Motor neuron (in vitro differentiated cells): Measurements from ENCODE around the gene PCDHB16. TPM values are rescaled to one million over a fixed set of nuclear protein-coding genes. Genes with fewer than 3 reads are reported as not detected.
"Not testable (repeated sequence)": the region's sequence is repeated elsewhere in the genome, so short reads cannot be mapped to it uniquely, and the experiment has no call there.

Experiments used
- ATAC-seq, 8 experiments: fragments of 200-7000 bp; cut with Tn5 transposase; replicated peaks in 6 of 8; 2 replicates each; pipeline ENCODE4 v1.8.0; 2021; ENCODE audit warnings: mild to moderate bottlenecking in 8 of 8, moderate library complexity in 8 of 8
- H3K27ac ChIP-seq, 2 donors: fragments of 250-450 bp; sonication (Bioruptor Pico); 2 replicates each; pipeline ENCODE4 v1.9.0; 2021; ENCODE audit warnings: antibody characterized with exemption in 2 of 2, mild to moderate bottlenecking in 2 of 2, moderate library complexity in 1 of 2
- H3K4me1 ChIP-seq, 2 donors: fragments of 250-450 bp; sonication (Bioruptor Pico); replicated peaks in 1 of 2; 2 replicates each; pipeline ENCODE4 v1.6.1; 2021; ENCODE audit warnings: antibody characterized with exemption in 2 of 2, mild to moderate bottlenecking in 2 of 2, moderate library complexity in 1 of 2
- H3K4me3 ChIP-seq, 5 donors: fragments of 250-450 bp; sonication (Bioruptor Pico); 2 replicates each; pipeline ENCODE4 v1.9.0; 2021; ENCODE audit warnings: antibody characterized with exemption in 5 of 5, mild to moderate bottlenecking in 5 of 5, moderate library complexity in 4 of 5
- WGBS, 10 experiments: fragments of 450-650 bp; shearing (Covaris generic); methylation state at CpG; one replicate each; pipeline ENCODE4 v1.0.0; 2022; 5-methylcytosine and 5-hydroxymethylcytosine counted together
- in situ Hi-C, 9 experiments: fragments of 400-800 bp; cut with MboI; loops; one replicate each; pipeline ENCODE4 v1.15.0; 2021; ENCODE audit warnings: low sequenced_read_pairs in 9 of 9, low pct_unique_long_range_greater_than_20kb in 2 of 9; ENCODE audit not compliant: unreplicated experiment in 9 of 9
- total RNA-seq, 8 experiments: library from RNA; unstranded; fragments of 300-600 nt; gene quantifications; 2 replicates each; pipeline versions ENCODE4 v1.2.3 to v1.2.4, GENCODE V29; 2022

PCDHB16 gene
- total RNA-seq: 1 to 10 TPM in 5 of 8 experiments, under 1 TPM in 3; 0.25 to 3.4 (median 1.8) TPM

DNA sequence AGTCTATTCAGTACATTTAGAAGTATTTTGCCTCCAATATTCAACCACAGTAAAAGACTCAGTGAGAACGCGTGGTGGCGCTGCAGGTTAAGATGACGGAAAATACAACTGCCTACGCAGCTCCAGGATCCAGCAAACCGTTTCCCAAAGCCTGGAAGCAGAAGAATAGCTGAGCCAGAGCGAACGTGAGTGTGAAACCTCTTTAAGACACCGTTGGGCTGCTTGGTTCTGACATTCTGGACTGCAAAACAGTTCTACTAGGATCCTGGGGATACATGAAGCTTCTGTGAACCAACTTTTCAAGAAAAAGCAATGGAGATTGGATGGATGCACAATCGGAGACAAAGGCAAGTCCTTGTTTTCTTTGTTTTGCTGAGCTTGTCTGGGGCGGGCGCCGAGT, at the start of gene PCDHB16:
Gene PCDHB16, plus strand, starts transcription at position 140 of the 400 bp plus-strand sequence. Its CDS starts 173 bp downstream, at position 313.
- H3K4me1 ChIP-seq: no peaks in the 10 kb centered on the region
- peak within 1 kb of the TSS; percentile 4 to 31 (median 30) for H3K4me3 ChIP-seq
- no peak within 1 kb of the TSS for H3K27ac ChIP-seq
- in situ Hi-C loops: loop anchor here in 4 of 9 experiments (25.0 kb wide), 1 partner anchor 380 kb away; no protein-coding TSS in a partner anchor
- peak in 7 of 8 experiments; percentile 28 to 84 (median 57) for ATAC-seq
- 6 to 72% (median 26%) methylated on average over 3 to 13 of the region's 13 CpGs; no CpG with 5 or more reads in 2 of the 10 experiments for WGBS, 10 experiments

GRCh38 chr5:141135030-141135717, 47.0 kb upstream of the PCDHB16 start, which contains the start of gene PCDHB5:
TSS of gene PCDHB5 (plus strand) at chr5:141135206. CDS start at chr5:141135435, 229 bp downstream.
- Histone ChIP-seq H3K27ac (peak within 1 kb of the TSS in 1 of 2 donors; percentile 80), H3K4me1 (no peaks in the 10 kb centered on the region), H3K4me3 (peak within 1 kb of the TSS in 3 of 5 donors; percentile 33 to 66 (median 43))
- ATAC-seq: peak in 3 of 8 experiments; percentile 24 to 91 (median 34)
- 7 to 90% (median 52%) methylated on average over 5 to 20 of the region's 22 CpGs for WGBS, 10 experiments
- in situ Hi-C loops: no loop called here

- in situ Hi-C loops: no loop called here
- ATAC-seq: peak in 1 of 8 experiments; percentile 70
- 0 to 97% (median 47%) methylated on average over 1 to 14 of the region's 19 CpGs; no CpG with 5 or more reads in 1 of the 10 experiments for WGBS, 10 experiments
Observed at GRCh38 chr5:141135718-141136266, 46.4 kb upstream of the PCDHB16 start.

DNA sequence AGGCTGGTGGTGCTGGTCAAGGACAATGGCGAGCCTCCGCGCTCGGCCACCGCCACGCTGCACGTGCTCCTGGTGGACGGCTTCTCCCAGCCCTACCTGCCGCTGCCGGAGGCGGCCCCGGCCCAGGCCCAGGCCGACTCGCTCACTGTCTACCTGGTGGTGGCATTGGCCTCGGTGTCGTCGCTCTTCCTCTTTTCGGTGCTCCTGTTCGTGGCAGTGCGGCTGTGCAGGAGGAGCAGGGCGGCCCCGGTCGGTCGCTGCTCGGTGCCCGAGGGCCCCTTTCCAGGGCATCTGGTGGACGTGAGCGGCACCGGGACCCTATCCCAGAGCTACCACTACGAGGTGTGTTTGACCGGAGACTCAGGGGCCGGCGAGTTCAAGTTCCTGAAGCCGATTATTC, 44.8 kb upstream of the PCDHB16 start:
- WGBS, 10 experiments: 25 to 80% (median 31%) methylated on average over 1 to 4 of the region's 34 CpGs; no CpG with 5 or more reads in 7 of the 10 experiments
- in situ Hi-C loops, H3K27ac ChIP-seq, ATAC-seq, H3K4me3 ChIP-seq, H3K4me1 ChIP-seq: not testable (repeated sequence)

More at GRCh38 chr5:141135718-141136266, 46.4 kb upstream of the PCDHB16 start:
- peak overlapping the region in 3 of 5 donors; percentile 33 to 66 (median 43) for H3K4me3 ChIP-seq
- no peaks in the 10 kb centered on the region for H3K4me1 ChIP-seq
- peak overlapping the region in 1 of 2 donors; percentile 80 for H3K27ac ChIP-seq

- WGBS, 10 experiments: 0 to 88% (median 6%) methylated on average over 1 to 18 of the region's 18 CpGs
- Histone ChIP-seq H3K27ac (no peak within 1 kb of the TSS), H3K4me1 (no peaks in the 10 kb centered on the region), H3K4me3 (peak within 1 kb of the TSS in 3 of 5 donors; percentile 4 to 34 (median 21))
- in situ Hi-C loops: loop anchor here in 1 of 9 experiments (25.0 kb wide), 1 partner anchor 112 kb away; no protein-coding TSS in a partner anchor
- ATAC-seq: peak in 4 of 8 experiments; percentile 45 to 94 (median 70)
Observed at GRCh38 chr5:141149812-141150211, 32.4 kb upstream of the PCDHB16 start, which contains the start of gene PCDHB6. TSS of gene PCDHB6 (plus strand) at chr5:141150057. CDS start at chr5:141150258, 201 bp downstream.

DNA sequence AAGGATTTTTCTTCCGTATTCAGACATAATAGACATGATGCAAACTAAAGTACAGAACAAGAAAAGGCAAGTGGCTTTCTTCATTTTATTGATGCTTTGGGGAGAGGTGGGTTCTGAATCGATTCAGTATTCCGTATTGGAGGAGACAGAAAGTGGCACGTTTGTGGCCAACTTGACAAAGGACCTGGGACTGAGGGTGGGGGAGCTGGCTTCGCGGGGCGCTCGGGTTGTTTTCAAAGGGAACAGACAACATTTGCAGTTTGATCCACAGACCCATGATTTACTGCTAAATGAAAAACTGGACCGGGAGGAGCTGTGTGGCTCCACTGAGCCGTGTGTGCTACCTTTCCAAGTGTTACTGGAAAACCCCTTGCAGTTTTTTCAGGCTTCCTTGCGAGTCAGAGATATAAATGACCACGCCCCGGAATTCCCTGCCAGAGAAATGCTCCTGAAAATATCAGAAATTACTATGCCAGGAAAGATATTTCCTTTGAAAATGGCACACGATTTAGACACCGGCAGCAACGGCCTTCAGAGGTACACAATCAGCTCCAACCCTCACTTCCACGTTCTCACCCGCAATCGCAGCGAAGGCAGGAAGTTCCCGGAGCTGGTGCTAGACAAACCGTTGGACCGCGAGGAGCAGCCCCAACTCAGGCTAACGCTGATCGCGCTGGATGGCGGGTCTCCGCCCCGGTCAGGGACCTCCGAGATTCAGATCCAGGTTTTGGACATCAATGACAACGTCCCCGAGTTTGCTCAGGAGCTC, 31.8 kb upstream of the PCDHB16 start:
- no peaks in the 10 kb centered on the region for H3K4me1 ChIP-seq
- in situ Hi-C loops: loop anchor here in 1 of 9 experiments (25.0 kb wide), 1 partner anchor 112 kb away; no protein-coding TSS in a partner anchor
- 5 to 96% (median 29%) methylated on average over 2 to 24 of the region's 33 CpGs for WGBS, 10 experiments
- peak overlapping the region in 3 of 5 donors; percentile 4 to 34 (median 21) for H3K4me3 ChIP-seq
- peak in 3 of 8 experiments; percentile 46 to 53 (median 52) for ATAC-seq
- H3K27ac ChIP-seq: no peak overlapping the region

DNA sequence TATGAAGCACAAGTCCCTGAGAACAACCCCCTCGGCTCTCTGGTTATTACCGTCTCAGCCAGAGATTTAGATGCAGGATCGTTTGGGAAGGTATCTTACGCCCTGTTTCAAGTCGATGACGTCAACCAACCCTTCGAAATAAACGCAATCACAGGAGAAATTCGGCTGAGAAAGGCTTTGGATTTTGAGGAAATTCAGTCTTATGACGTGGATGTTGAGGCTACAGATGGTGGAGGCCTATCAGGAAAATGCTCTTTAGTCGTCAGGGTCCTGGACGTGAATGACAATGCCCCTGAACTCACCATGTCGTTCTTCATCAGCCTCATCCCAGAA, 31.2 kb upstream of the PCDHB16 start:
- in situ Hi-C loops: loop anchor here in 1 of 9 experiments (25.0 kb wide), 1 partner anchor 111 kb away; no protein-coding TSS in a partner anchor
- no peak for ATAC-seq
- Histone ChIP-seq H3K4me3 (peak overlapping the region in 3 of 5 donors; percentile 4 to 34 (median 21)), H3K27ac (no peak overlapping the region), H3K4me1 (no peaks in the 10 kb centered on the region)
- WGBS, 10 experiments: 0 to 73% (median 8%) methylated on average over 1 to 13 of the region's 13 CpGs; no CpG with 5 or more reads in 3 of the 10 experiments

DNA sequence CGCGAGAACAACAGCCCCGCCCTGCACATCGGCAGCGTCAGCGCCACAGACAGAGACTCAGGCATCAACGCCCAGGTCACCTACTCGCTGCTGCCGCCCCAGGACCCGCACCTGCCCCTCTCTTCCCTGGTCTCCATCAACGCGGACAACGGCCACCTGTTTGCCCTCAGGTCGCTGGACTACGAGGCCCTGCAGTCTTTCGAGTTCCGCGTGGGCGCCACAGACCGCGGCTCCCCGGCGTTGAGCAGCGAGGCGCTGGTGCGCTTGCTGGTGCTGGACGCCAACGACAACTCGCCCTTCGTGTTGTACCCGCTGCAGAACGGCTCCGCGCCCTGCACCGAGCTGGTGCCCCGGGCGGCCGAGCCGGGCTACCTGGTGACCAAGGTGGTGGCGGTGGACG, 30.6 kb upstream of the PCDHB16 start:
- in situ Hi-C loops: loop anchor here in 1 of 9 experiments (25.0 kb wide), 1 partner anchor 111 kb away; no protein-coding TSS in a partner anchor
- 90% methylated on average over 16 of the region's 41 CpGs; no CpG with 5 or more reads in 9 of the 10 experiments for WGBS, 10 experiments
- not testable (repeated sequence) for ATAC-seq, H3K27ac ChIP-seq, H3K4me1 ChIP-seq
- peak overlapping the region in 1 of 5 donors; percentile 34 for H3K4me3 ChIP-seq

DNA sequence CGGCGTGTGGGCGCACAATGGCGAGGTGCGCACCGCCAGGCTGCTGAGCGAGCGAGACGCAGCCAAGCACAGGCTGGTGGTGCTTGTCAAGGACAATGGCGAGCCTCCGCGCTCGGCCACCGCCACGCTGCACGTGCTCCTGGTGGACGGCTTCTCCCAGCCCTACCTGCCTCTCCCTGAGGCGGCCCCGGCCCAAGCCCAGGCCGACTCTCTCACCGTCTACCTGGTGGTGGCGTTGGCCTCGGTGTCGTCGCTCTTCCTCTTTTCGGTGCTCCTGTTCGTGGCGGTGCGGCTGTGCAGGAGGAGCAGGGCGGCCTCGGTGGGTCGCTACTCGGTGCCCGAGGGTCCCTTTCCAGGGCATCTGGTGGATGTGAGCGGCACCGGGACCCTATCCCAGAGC, 30.1 kb upstream of the PCDHB16 start:
- peak overlapping the region in 1 of 5 donors; percentile 14 for H3K4me3 ChIP-seq
- not testable (repeated sequence) for ATAC-seq, H3K4me1 ChIP-seq, H3K27ac ChIP-seq
- in situ Hi-C loops: loop anchor here in 1 of 9 experiments (25.0 kb wide), 1 partner anchor 110 kb away; no protein-coding TSS in a partner anchor
- WGBS, 10 experiments: 0 to 90% (median 73%) methylated on average over 1 to 2 of the region's 36 CpGs; no CpG with 5 or more reads in 7 of the 10 experiments

DNA sequence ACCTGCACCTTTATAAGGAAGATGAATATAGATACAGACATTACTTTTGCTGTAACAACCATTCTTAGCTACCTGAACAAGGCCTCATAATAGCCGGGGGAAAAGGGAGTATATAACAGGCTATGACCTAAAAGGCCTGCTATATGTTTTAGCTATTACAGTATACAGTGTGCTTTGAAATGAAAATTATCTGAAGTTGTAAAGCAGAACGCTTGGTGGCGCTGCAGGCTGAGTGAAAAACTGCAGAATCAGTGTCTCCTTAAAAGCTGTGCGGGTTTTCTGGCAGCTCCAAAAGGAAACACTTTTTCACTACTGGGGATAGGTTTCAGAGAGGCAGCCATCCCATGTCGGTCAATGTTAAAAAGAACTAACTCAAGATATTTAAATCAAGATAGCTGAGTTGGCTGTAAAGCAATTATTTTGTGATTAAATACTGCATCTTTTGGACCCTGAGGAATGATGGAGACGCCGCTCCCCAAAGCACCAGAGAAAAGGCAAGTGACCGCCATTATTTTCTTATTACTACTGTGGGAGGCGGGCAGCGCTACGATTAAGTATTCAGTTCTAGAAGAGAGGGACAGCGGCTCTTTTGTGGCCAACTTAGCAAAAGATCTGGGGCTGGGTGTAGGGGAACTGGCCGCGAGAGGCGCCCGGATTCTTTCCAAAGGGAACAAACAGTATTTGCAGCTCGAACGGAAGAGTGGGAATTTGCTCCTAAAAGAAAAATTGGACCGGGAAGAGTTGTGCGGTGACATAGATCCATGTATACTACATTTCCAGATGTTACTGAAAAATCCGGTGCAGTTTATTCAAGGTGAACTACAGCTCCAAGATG, 26.4 kb upstream of the PCDHB16 start:
- peak in 3 of 8 experiments; percentile 16 to 40 (median 18) for ATAC-seq
- no peak overlapping the region for H3K27ac ChIP-seq
- peak overlapping the region in 3 of 5 donors; percentile 16 to 30 (median 25) for H3K4me3 ChIP-seq
- H3K4me1 ChIP-seq: no peaks in the 10 kb centered on the region
- WGBS, 10 experiments: 0 to 100% (median 36%) methylated on average over 1 to 21 of the region's 21 CpGs
- in situ Hi-C loops: loop anchor here in 1 of 9 experiments (25.0 kb wide), 1 partner anchor 107 kb away; no protein-coding TSS in a partner anchor

- in situ Hi-C loops: loop anchor here in 1 of 9 experiments (25.0 kb wide), 1 partner anchor 105 kb away; no protein-coding TSS in a partner anchor
- not testable (repeated sequence) for H3K27ac ChIP-seq, ATAC-seq, H3K4me3 ChIP-seq, H3K4me1 ChIP-seq
- 60% methylated on average over 3 of the region's 38 CpGs; no CpG with 5 or more reads in 9 of the 10 experiments for WGBS, 10 experiments
Observed at GRCh38 chr5:141157356-141157755, 24.8 kb upstream of the PCDHB16 start.
